Rectal smooth muscle tissue (tissue), 1 donor: ENCODE data around the gene EPAS1.

ENCODE experiments used
- H3K27ac ChIP-seq: one replicate; pipeline ENCODE4 v1.7.0; 2013; ENCODE audit warnings: low read depth, low read length, inconsistent platforms
- H3K27me3 ChIP-seq: one replicate; pipeline ENCODE4 v1.7.0; 2013; ENCODE audit warnings: low read length; ENCODE audit not compliant: control insufficient read depth, insufficient read depth
- H3K36me3 ChIP-seq: one replicate; pipeline ENCODE4 v1.7.0; 2013; ENCODE audit warnings: low read length; ENCODE audit not compliant: control insufficient read depth, insufficient read depth
- H3K4me1 ChIP-seq: one replicate; pipeline ENCODE4 v1.7.0; 2013; ENCODE audit warnings: low read length; ENCODE audit not compliant: control insufficient read depth, insufficient read depth
- H3K4me3 ChIP-seq: one replicate; pipeline ENCODE4 v1.7.0; 2013; ENCODE audit warnings: low read length
- H3K9ac ChIP-seq: one replicate; pipeline ENCODE4 v1.7.0; 2013; ENCODE audit warnings: low read length

The EPAS1 gene

GRCh38 chr2:46407852-46408455, 110.7 kb downstream of the EPAS1 start:
- no peak overlapping the region for H3K27ac ChIP-seq
- no peaks in the 10 kb centered on the region for H3K27me3 ChIP-seq
- H3K4me1 ChIP-seq = no peaks in the 10 kb centered on the region
- H3K4me3 ChIP-seq = no peak overlapping the region
- H3K9ac ChIP-seq = no peak overlapping the region
- no peaks in the 10 kb centered on the region for H3K36me3 ChIP-seq

GRCh38 chr2:46409756-46410155, 112.5 kb downstream of the EPAS1 start:
- Histone ChIP-seq H3K27me3 (no peaks in the 10 kb centered on the region), H3K4me1 (no peaks in the 10 kb centered on the region), H3K27ac (no peak overlapping the region), H3K4me3 (no peak overlapping the region), H3K9ac (no peak overlapping the region), H3K36me3 (no peaks in the 10 kb centered on the region)

GRCh38 chr2:46410273-46411244, 113.4 kb downstream of the EPAS1 start:
- no peak overlapping the region for H3K27ac ChIP-seq
- no peaks in the 10 kb centered on the region for H3K4me1 ChIP-seq
- H3K9ac ChIP-seq = no peak overlapping the region
- no peaks in the 10 kb centered on the region for H3K36me3 ChIP-seq
- no peaks in the 10 kb centered on the region for H3K27me3 ChIP-seq
- no peak overlapping the region for H3K4me3 ChIP-seq

GRCh38 chr2:46411245-46411641, 114.0 kb downstream of the EPAS1 start:
- no peak overlapping the region for H3K27ac ChIP-seq
- H3K27me3 ChIP-seq = no peaks in the 10 kb centered on the region
- no peaks in the 10 kb centered on the region for H3K4me1 ChIP-seq
- no peaks in the 10 kb centered on the region for H3K36me3 ChIP-seq
- H3K9ac ChIP-seq = no peak overlapping the region
- H3K4me3 ChIP-seq = no peak overlapping the region

GRCh38 chr2:46411985-46412384, 114.8 kb downstream of the EPAS1 start:
- H3K27me3 ChIP-seq = no peaks in the 10 kb centered on the region
- no peaks in the 10 kb centered on the region for H3K36me3 ChIP-seq
- H3K27ac ChIP-seq = no peak overlapping the region

GRCh38 chr2:46413111-46413510, 115.9 kb downstream of the EPAS1 start:
- H3K4me1 ChIP-seq = no peaks in the 10 kb centered on the region
- H3K4me3 ChIP-seq = no peak overlapping the region
- no peaks in the 10 kb centered on the region for H3K27me3 ChIP-seq
- no peak overlapping the region for H3K27ac ChIP-seq
- H3K36me3 ChIP-seq = no peaks in the 10 kb centered on the region
- no peak overlapping the region for H3K9ac ChIP-seq

More at GRCh38 chr2:46411985-46412384, 114.8 kb downstream of the EPAS1 start:
- no peak overlapping the region for H3K4me3 ChIP-seq
- no peaks in the 10 kb centered on the region for H3K4me1 ChIP-seq
- H3K9ac ChIP-seq = no peak overlapping the region

- no peaks in the 10 kb centered on the region for H3K4me1 ChIP-seq
- H3K9ac ChIP-seq = no peak overlapping the region
- no peaks in the 10 kb centered on the region for H3K36me3 ChIP-seq
- H3K27me3 ChIP-seq = no peaks in the 10 kb centered on the region
- no peak overlapping the region for H3K4me3 ChIP-seq
- H3K27ac ChIP-seq = no peak overlapping the region
Observed at GRCh38 chr2:46413631-46414030, 116.4 kb downstream of the EPAS1 start.

- no peaks in the 10 kb centered on the region for H3K36me3 ChIP-seq
- H3K27me3 ChIP-seq = no peaks in the 10 kb centered on the region
- no peak overlapping the region for H3K4me3 ChIP-seq
- no peaks in the 10 kb centered on the region for H3K4me1 ChIP-seq
- H3K27ac ChIP-seq = no peak overlapping the region
- no peak overlapping the region for H3K9ac ChIP-seq
Observed at GRCh38 chr2:46414701-46415100, 117.5 kb downstream of the EPAS1 start.

- Histone ChIP-seq H3K27me3 (no peaks in the 10 kb centered on the region), H3K9ac (no peak overlapping the region), H3K27ac (no peak overlapping the region), H3K4me1 (no peaks in the 10 kb centered on the region), H3K36me3 (no peaks in the 10 kb centered on the region), H3K4me3 (no peak overlapping the region)
Observed at GRCh38 chr2:46416280-46416679, 119.1 kb downstream of the EPAS1 start.

- no peaks in the 10 kb centered on the region for H3K27me3 ChIP-seq
- H3K4me1 ChIP-seq = no peaks in the 10 kb centered on the region
- no peak overlapping the region for H3K27ac ChIP-seq
- H3K4me3 ChIP-seq = no peak overlapping the region
- no peaks in the 10 kb centered on the region for H3K36me3 ChIP-seq
- no peak overlapping the region for H3K9ac ChIP-seq
Observed at GRCh38 chr2:46416739-46417403, 119.7 kb downstream of the EPAS1 start.

- Histone ChIP-seq H3K27ac (no peak overlapping the region), H3K9ac (no peak overlapping the region), H3K27me3 (no peaks in the 10 kb centered on the region), H3K4me3 (no peak overlapping the region), H3K4me1 (no peaks in the 10 kb centered on the region), H3K36me3 (no peaks in the 10 kb centered on the region)
Observed at GRCh38 chr2:46420945-46421344, 123.7 kb downstream of the EPAS1 start.

- no peaks in the 10 kb centered on the region for H3K27me3 ChIP-seq
- no peaks in the 10 kb centered on the region for H3K36me3 ChIP-seq
- no peak overlapping the region for H3K9ac ChIP-seq
- no peak overlapping the region for H3K4me3 ChIP-seq
- H3K27ac ChIP-seq = no peak overlapping the region
- no peaks in the 10 kb centered on the region for H3K4me1 ChIP-seq
Observed at GRCh38 chr2:46421361-46421760, 124.2 kb downstream of the EPAS1 start.
